GM19025 (cell line): Measurements from ENCODE around the gene NSG1.

ENCODE experiments used
- ATAC-seq: cut with Tn5 transposase; IDR thresholded peaks from one replicate; pipeline ENCODE4 v1.9.1; 2021; ENCODE audit warnings: mild to moderate bottlenecking, low read depth, moderate library complexity; ENCODE audit not compliant: unreplicated experiment

NSG1 gene

DNA sequence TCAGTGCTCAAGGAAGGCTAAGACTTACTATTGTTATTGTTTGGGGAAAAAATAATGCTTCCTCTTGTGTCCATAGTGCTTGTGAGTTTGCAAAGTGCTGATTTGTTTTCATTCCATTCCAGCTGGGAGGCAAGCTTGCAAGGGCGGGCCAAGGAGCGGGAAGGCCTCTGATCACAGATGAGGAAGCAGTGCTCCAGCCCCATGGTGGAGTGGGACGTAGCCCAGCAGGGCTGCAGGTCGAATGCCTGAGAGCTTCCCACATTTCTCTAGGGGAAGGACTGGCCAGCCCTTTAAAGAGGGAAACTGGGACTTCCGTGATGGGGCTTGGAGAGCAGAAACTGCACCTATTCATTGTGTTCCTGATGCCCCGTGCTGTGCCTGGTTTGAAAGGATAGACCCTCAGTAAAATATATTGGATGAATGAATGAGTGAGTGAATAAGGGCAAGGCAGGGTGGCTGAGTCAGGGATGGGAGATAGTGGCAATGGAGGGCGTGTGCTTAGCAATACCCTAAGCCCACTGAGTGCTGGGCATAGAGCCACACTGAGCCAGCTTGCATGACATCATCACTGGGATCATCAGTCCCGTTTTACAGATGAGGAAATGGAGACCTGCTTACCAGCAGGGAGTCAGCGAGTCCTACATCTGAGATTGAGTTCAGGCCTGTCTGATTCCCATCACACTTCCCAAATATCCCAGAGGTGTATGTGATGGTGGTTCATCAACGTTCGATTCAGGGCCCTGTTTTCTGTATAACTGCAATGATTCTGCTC, 17.9 kb upstream of the NSG1 start:
- no peak for ATAC-seq

DNA sequence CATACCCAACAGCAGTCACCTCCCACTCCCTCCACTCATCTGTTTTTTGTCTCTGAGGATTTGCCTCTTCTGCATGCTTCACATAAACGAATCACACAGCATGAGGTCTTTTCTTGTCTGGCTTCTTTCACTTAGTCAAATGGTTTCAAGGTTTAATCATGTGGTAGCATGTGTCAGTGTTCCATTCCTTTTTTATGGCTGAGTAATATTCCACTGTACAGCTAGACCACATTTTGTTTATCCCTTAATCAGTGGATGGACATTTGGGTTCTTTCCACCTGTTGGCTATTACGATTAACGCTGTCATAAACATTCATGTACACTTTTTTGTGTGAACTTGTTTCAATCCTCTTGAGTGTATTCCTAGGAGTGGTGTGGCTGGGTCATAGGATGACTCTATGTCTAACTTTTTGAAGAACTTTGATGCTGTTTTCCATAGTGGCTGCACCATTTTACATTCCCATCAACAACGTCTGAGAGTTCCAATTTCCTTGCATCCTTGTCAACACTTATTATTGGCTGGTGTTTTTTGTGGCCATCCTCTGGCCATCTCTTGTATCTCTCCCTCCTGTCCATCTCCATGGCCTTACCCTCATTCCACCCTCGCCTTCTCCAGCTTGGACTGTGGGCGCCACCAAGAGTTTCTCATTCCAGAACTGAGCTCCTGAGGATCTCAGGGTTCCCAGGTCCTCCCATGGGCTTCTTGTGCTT, 12.4 kb upstream of the NSG1 start:
- no peak for ATAC-seq

DNA sequence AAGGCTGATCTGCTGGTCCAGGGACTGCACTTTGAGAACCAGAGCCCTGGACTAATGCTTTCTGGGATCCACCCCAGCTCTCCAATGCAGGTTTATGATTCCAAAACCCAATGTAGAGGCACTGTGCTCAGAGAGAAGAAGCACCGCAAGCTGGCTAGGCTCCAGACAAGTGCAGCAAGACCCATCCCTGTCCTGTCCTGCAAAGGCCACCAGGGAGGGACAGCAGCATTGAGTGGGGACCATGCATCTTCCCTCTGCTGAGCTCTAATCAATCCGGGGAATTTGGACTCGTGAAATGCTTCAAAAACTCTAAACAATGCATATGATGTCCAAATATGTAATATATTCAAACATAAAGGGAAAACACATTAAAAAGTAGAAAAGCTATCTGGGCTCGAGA, 10.8 kb upstream of the NSG1 start:
- no peak for ATAC-seq

DNA sequence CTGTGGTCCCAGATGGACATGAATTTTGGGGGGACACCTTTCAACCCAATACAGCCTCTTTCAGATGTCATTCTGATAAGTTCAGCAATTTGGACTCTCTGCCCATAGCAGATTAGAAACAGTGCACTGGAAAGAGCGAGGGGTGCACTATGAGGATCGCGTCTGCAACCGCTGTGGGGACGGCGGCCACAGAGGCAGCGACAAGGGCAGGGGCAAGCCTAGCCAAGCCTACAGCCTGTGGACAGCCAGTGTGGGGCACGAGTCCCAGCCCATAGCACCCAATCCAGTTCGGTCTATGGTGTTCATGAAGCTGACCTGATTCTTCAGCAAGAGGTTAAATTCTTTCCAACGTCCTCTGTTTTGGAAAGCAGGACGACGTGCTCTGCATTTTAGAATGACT, 9.7 kb upstream of the NSG1 start:
- ATAC-seq: no peak

DNA sequence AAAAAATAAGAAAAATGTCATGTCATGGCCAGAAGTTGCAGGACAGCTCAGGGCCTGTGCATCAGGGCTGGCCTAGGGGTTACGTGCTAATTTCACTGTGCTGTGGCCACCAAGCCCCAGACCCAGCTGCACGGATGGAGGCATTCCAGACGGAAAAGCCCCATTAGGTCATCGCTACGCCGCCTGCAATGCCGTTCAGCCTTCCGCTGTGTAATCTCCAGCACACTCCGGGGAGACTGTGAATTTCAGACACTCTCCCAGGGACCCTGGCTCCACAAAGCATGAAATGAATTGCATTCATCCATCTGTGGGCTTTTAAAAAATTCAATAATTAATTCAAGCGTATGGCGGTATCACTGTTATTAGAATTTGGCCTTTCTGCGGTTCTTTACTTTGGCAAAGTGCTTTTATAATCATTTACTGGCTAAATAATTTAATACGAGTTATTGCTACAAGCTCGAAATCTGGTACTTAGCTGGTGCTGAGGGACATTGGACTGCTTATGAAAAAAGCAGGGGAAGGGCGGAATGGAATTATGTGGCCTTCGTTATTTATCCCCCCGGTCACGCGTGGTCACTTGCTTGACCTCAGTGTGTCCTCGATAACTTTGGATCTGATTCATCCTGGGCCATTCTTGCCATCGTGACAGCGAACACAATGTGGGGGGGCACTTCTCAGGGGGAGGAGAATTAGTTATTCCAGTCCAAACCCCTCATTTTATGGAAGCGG, 9.0 kb upstream of the NSG1 start:
- no peak for ATAC-seq

DNA sequence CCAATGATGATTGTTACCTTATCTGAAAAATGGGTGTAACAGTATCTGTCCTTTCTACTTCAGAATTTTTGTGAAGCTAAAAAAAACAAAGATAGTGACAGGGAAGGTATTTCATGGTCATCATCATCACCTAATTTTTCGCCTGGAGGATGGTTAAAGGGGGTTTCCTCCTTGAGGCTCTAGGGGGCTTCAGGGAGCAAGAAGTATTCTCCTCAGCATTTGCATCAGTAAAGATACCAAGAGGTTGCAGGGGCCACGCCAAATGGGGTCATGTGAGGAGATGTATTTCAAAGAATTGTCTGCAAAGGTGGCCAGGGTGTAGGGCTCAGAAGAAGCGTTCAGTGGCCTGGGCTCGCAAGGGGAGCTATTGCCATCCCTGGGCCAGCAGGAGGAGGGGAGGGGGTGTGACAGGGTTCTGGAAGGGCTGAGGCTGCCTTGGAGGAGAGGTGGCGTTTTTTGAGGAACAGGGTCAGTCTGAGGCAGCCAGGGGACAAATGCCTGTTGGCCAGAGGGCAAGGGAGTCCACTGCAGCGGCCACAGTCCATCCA, 7.3 kb upstream of the NSG1 start:
- ATAC-seq: no peak

DNA sequence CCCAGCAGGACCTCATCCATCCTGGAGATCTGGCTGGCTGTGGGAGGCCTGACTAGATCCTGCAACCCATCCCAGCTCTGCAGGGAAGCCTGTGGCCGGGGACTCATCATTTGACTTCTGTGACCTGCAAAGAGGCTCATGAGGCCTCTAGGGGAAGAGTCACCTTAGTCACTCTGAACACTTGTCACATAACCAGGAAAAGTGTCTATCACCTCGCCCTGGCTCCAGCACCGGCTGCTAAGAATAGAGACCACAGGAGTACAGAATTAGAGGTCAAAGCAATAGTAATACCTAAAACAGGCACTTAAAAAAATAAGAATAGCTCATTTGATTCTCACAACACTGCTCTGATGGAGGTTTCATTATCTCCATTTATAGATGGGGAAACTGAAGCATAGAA, 3.8 kb upstream of the NSG1 start:
- ATAC-seq: no peak

DNA sequence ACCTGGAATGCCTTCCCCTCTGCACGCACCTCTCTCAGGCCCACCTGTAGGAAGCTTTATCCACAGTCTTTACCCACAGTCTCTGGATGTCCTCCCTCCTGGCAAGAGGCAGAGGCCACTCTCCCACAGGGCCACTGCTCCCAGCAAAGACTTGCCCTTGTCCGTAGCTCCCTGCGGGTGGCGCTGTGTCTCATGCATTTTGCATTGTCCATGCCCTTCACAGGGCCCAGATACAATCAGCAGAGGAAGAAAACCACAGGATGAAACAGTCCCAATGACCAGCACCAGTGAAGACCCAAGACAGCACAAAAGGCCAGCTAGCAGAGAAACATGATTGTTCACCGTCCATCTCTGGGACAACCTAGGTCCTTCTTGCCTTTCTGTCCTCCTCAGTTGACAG, 2.1 kb upstream of the NSG1 start:
- ATAC-seq: no peak

DNA sequence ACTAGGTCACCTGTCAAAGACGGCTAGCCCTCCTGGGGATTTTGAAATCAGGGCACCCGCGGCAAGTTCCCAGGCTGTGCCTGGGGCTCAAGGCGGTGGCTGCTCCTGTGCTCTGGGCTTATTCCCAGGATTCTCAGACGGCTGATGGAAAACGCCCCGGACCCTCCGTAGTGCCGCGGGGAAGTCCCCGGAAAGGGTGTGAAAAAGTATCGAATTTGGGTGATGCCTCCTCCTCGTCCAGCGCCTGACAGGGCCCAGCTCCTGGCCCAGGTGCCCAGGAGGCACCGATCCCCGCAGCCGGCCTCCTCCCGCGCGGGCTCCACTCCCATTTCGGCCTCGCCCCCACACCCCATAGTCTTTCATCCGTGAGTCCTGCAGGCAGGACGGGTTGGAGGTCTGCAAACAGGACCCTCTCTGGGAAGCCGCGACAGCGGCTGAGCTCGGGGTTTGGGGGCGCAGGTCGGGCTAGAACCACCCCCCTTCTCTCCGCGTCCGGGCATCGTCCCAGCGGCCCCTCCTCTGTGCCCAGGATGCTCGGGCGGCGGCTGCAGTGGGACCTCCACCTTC, 1.1 kb upstream of the NSG1 start:
- ATAC-seq: no peak

DNA sequence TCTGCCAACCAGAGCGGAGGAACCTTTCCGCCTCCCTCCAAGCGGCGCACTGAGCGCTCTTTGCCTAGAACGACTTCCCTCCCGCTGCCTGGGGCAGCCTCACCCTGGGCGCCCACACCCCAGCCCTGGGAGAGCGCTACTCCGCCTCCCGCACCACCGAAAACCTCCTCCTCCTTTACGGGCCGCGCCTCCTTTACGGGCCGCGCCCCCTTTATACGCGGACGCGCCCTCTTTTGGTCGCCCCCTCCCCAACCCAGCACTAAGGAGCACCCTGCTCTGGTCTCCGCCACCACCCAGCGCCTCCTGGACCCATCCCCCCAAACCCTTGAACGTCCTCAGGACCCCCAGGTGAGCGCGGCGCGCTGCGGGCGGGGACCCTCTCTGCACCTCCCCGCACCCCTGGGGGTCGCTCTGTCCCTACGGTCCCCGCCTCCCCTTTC, 586 bp upstream of the NSG1 start:
- no peak for ATAC-seq

DNA sequence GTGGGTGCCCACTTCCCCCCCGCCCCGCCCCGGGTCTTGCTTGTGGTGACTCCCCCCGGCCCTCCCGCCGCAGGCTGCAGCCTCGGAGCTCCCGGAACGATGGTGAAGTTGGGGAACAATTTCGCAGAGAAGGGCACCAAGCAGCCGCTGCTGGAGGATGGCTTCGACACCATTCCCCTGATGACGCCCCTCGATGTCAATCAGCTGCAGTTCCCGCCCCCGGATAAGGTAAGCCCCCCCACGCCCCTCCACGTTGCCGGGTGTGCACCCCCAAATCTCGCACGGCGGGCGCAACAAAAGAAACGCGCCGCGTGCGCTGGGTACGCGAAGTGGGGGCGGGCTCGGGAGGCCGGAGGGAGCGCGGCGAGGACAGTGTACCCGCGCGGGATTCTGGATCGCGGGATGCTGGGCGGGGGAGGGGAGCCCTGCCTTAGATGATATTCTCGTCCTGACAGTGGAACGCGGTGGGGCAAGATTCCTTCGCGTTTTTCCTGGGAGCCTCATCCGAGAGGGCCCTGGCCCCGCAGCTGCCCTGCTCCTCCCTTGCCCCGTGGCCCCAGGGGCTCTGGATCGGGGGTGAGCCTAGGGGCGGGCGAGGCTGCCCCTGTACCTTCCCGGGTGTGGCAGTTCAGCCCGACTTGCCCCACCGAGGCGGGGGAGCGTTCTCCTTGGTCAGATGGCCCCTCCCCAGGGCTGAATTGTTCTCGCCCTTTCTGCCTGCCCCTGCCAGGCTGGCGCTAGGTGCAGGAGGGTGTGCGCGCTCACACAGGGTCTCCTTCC, 819 bp downstream of the NSG1 start:
- ATAC-seq: no peak

DNA sequence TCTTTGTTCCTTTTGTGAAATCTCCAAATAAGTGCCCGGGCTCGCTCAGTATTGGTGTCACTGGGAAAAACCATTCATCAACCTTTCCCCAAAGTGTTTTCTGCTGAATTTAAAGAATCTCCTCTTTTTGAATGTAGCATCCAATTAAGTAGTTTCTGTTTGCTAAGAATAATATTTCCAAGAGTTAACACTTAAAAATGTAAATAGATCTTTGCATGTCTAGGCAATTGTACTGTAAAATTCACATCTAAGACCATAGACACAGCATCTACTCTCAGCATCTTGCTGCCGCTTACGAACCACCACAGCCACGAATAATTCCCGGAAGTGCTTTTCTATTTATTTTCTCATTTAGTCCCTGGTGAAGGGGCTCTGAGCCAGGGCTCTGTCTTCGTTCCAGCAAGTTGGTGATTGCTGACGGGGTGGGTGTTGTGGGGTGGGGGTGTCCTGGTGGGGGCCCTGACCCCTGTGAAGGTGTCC, 1.4 kb downstream of the NSG1 start:
- ATAC-seq: no peak

DNA sequence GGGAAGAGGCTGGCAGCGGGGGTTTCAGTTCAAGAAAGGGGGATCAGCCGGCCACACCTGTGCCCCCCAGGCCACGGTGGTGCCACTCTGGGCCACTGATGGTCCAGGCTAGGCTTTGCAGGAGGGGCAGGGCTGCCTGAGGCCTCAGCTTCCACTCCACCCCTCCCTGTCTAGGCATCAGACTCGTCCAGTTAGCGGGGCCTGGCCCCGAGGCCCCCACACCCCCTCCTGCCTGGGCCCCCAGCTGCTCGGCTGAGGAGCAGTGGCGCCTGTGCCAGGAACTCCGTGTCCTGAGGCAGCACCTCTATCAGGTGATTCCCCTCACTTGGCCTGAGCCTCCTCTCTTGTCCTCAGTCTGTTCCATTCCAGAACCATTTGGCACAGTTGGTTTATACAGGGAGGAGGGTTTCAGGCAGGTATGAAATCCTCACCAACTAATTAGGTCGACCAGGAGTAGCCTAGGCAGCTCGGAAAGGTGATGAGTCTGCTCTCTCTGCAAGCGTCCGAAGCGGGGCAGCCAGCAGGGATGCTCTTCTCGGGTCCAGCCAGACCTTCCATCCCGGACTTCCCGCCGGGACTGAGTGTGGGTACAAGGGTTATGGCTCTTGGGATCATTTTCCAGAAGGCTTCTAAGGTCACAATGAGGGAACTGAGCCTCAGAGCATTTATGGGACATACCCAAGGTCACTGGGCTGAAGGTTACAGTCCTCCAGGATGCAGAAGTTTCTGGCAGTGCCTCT, 2.1 kb downstream of the NSG1 start:
- no peak for ATAC-seq

DNA sequence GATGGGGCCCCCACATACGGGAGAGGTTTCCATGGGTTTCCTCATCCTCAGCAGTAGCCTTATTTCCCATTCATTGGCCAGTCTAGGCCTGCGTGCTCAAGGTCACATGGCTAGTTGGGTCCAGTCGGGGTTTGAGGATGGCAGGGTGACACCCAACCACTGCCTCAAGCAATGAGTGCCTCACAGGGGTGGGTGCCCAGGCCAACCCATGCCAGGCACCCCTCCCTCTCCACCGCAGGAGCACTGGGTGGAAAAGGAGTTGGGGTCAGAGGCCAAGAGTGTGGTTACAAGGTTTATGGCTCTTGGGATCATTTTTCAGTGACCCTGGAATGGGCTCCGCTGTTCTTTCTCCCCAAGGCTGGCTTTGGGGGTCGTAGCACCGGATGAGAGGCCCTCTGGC, 3.1 kb downstream of the NSG1 start:
- ATAC-seq: no peak

DNA sequence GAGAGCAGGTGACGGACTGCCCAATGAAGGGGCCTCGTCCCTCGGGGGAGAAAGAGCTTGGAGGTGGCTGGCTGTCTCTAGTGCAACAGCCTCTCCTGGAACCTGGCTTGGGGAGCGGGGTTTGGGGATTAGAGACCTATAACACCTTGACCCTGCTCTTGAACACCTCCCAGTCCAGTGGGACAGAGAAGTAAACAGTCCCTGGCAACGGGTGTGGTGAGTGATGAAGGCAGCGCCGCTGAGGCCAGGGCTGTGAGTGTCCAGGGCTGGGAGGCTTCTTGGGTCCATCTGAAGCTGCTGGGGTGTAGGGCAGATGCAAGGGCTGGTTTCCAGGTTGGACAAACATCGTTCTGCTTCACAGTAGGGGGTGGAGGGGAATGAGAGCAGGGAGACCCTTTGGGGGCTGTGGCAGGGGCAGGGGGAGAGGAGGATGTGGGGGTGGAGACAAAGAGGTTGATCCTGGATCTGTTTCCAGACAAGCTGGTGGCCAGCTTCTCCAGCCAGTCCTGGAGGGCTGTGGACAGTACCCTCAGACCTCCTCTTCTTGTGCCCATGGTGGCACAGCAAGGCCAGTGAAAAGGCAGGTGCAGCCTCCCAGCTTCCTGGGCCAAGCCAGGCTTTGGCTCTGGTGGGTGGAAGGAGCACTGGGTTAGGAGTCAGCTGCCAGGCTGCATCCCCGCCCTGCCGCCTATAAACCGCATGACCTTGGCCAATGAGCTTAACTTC, 3.8 kb downstream of the NSG1 start:
- no peak for ATAC-seq

DNA sequence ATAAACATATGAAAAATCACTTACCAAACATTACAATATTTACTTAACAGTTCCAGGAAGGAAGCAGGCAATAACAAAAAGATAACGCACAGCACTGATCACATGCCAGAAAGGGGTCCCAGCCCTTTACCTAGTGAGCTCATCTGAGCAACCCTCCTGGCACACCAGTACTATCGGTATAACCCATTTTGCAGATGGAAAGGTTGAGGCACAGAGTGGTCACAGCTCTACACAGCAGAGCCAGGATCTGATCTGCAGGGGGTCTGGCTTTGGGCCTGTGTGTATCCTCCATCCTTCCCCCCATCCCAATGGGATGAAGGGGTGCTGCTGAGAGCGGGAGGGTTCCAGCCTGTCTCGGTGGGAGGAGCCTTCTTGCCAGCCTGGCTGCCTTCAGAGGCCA, 5.0 kb downstream of the NSG1 start:
- ATAC-seq: no peak

DNA sequence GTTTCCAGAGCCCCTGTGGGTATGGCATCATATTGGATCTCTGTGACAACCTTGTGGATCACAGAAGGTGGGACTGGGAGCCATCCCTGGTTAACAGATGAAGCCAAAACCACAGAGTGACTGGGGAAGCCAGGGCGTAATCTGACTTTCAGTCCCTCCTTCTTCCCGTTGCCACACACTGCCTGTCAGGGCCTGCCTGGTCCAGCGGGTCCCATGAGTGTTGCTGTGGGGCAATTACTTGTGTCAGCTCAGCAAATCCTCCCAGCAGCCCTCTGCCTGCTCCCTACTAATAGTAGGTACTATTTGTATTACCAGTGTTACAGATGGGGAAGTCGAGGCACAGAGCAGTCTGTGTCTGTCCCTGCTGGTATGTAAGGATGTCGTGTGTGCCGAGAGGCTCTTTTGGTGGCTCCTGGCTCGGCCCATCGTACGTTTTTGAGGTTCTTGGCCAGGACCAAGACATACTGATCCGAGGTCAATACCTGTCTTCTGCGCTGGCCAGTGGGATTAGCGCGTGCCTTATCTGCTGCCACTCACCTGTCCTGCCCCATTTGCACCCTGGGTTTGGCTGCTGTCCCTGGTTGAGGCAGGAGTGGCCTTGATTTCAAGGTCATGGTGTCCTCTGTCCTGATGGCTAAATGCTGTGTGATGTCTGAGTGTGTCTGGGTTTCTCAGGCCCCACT, 5.7 kb downstream of the NSG1 start:
- no peak for ATAC-seq

DNA sequence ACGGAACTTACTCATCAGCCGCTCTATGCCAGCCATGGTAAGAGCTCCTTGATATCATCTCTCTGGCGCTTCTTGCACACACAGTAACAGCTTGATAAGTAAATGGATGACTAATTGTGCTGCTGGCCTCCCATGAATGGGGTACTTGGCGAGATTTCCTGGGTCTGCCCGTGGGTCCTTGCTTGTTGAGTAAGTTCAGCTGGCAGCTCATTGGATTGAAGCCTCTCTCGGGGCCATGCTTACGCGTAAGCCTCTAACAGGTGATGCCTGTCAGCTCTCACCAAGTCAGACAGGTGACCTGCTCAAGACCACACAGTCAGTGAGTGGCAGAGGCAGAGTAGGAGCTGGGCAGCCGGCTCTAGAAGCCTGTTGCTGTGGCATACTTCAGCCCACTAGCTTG, 7.7 kb downstream of the NSG1 start:
- ATAC-seq: no peak
